GM12874 (cell line): ENCODE results near the gene NAALADL2.

Experiments used
- TF ChIP-seq, protein P1 (sequence below): IDR thresholded peaks from 2 replicates; pipeline ENCODE4 v1.5.1; 2011; ENCODE audit warnings: low read depth, mild to moderate bottlenecking, control low read depth, low read length, moderate library complexity; ENCODE audit not compliant: insufficient read depth

Gene NAALADL2

DNA sequence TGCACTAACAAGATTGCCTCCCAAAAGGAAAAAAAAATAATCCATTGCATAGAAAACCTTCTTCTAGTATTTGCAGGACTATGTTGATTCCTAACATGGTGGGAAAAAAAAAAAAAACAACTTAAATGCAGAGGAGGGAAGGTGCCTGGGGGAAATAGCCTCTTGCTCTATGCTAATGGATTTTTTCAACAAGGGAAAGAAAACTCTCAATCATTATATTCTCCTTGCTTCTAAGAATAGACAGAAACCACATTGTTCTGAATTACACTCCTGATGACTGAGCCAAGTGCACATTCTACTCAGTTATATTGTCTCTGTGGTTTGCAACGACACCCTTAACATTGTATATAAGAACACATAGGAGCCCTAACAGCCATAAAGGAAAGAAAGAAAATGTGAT lies 760.2 kb downstream of the NAALADL2 start:
- TF ChIP-seq, protein P1, sequence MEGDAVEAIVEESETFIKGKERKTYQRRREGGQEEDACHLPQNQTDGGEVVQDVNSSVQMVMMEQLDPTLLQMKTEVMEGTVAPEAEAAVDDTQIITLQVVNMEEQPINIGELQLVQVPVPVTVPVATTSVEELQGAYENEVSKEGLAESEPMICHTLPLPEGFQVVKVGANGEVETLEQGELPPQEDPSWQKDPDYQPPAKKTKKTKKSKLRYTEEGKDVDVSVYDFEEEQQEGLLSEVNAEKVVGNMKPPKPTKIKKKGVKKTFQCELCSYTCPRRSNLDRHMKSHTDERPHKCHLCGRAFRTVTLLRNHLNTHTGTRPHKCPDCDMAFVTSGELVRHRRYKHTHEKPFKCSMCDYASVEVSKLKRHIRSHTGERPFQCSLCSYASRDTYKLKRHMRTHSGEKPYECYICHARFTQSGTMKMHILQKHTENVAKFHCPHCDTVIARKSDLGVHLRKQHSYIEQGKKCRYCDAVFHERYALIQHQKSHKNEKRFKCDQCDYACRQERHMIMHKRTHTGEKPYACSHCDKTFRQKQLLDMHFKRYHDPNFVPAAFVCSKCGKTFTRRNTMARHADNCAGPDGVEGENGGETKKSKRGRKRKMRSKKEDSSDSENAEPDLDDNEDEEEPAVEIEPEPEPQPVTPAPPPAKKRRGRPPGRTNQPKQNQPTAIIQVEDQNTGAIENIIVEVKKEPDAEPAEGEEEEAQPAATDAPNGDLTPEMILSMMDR: no peak

DNA sequence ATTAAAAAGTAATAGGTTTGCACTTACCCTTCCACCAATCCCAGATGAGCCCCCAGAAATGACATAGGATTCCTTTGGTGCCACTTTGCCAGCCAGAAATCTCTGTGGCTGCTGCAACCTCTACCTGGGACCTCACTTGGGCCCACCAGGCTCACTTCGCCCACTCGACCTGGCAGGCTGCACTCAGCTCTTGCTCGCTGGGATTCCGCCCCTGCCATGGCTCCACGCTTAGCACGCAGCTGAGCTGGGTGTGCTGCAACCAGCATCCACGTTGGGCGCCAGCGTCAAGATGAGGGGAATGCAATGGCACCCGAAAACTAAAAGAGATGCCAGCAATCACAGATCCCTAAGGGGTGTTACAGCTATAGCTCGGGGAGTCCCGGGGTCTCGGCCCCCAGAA lies 761.0 kb downstream of the NAALADL2 start:
- TF ChIP-seq, protein P1: no peak

DNA sequence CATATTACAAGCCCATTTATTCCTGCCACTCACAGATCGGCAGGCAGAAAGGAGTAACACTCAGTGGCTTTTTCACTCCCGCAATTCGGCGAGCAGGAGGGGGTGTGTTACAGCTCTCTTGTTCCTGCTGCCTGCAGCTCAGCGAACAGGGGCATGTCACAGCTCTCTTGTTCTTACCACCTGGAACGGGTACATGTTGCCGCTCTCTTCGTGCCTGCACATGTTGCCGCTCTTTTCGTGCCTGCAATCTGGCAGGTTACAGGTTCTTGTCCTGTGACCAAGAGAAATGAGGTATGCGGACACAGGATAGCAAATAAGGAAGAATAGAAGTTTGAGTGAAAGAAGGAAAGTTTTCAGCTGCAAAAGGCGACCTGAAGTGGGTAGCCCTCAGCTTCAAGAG lies 761.4 kb downstream of the NAALADL2 start:
- TF ChIP-seq, protein P1: no peak

DNA sequence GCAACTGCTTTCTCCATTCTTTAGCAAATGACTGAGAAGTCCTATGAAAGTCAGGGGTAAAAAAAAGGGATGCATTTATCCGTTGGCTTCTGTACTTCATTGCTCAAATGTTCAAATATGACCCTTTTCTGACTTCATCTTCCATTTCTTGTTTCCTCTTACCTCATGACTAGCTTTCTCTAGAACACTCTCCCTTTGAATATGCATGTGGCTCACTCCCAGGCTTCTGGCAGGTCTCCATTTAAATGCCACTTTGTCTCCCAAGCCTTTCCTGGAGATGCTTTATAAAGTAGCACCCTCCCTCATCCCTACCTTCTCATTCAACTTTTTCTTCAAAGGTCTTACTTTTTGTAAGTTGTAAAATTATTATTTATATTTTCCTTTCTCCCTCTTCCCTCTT lies 781.8 kb downstream of the NAALADL2 start:
- TF ChIP-seq, protein P1: no peak

DNA sequence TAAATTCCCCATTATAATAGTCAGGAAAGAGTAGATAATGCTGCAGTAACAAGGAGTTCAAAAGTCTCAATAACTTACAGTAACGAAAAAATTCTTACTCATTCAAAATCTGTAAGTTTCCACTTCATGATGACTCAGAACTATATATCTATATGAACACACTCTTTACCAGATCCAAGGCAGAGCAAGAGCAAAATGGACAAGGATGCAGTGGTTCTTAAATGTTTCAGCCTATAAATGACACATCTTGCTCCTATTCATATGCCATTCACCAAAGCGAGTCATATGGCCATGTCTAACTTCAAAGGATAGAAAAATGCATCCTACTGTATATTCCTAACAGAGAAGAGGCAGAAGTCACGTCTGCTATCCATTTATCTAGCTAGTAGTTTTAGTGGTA lies 787.7 kb downstream of the NAALADL2 start:
- TF ChIP-seq, protein P1: no peak

DNA sequence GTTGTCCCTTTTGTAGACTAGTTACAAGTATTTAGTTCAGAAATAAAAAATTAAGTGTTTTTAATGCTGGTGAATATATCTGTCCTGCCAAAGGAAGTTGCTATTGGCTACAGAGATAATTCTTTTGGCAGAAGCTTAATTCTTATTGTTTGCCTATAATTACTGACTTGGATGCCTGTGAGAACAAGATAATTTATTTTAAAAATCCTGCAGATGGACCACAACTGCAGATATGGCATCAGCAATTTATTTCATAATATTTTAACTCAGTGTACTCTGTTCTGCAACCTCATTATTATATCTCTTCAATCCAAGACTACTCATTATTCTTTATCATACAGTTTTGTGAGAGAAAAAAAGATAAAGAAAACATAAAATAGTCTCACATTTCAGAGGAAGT lies 789.8 kb downstream of the NAALADL2 start:
- TF ChIP-seq, protein P1: no peak

DNA sequence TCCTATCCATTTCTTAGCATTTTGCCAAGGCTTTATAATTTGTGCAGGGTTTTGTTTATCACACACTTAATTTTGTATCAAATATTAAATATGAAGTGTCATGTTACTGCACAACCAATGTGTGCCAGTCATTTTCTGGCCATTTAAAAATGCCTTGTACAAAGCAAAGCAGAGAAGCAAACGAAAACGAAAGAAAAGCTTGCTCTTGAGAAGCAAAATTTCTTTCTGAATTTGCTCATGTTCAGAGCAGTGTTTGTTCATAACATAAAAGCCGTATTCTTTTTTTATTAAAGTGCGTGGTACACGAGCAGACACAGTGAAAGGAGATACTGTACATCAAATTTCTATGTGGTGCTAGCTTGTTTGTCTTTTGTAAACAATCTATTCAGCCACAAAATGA lies 792.6 kb downstream of the NAALADL2 start:
- TF ChIP-seq, protein P1: no peak

DNA sequence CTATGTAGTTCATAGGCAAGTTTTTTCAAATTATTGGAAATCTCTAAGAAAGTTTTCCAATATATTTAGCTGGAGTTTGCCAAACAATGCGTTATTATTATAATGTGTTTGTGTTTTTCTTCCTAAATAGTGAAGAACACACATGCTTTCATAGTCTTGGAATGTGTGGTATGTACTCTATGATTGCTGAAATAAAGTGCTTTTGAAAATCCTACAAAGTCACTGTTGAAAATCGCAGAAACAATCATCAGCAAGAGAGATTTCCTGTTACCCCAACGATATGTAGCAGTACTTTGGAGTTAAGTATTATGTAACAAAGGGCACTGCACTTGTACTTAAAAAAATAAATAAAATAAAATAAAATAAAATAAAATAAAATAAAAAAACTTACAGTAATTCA lies 796.2 kb downstream of the NAALADL2 start:
- TF ChIP-seq, protein P1: no peak
